HG02610 (cell line): ENCODE measurements around the gene KRTAP10-5.
"Not testable (repeated sequence)": the region's sequence is repeated elsewhere in the genome, so short reads cannot be mapped to it uniquely, and the experiment has no call there.

Experiments
- ATAC-seq: cut with Tn5 transposase; IDR thresholded peaks from one replicate; pipeline ENCODE4 v1.9.1; 2021; ENCODE audit warnings: mild to moderate bottlenecking, moderate library complexity; ENCODE audit not compliant: unreplicated experiment

Gene KRTAP10-5

DNA sequence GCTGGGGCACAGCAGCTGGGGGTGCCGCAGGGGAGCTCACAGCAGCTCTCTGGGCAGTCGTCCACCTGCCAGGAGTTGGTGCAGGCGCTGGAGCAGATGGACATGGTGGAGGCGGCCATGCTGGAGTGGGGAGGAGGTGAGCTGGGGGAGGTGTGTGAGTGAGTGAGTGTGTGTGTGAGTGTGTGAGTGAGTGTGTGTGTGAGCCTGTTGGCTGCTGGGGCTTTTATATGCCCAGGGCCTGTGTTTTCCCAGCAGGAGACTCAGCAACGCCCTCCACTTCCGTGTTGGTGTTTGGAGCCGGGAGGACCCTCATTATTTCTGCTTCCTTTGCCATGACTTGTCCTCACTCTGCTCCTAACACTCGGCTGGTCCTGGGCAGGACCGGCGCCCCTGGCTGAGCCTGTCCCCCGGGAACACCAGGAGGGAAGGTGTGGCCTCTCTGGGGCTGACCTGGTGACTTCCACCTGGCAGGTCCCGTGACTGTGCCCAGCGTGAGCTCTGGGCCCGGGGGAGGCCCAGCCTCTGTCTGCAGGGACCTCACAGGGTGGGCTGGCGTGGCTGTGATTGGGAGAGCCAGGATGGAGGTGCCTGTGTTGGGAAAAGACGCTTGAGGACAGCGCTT lies 29.0 kb downstream of the KRTAP10-5 start, which contains the start of gene KRTAP10-2:
Gene KRTAP10-2 (minus strand): TSS at position 166 of the 622 bp plus-strand sequence. CDS start 47 bp downstream, at position 119.
- ATAC-seq = no peak

- ATAC-seq = no peak
These were observed 29.6 kb downstream of the KRTAP10-5 start for GRCh38 chr21:44550807-44551206.

- ATAC-seq = not testable (repeated sequence)
These were observed 30.1 kb downstream of the KRTAP10-5 start for GRCh38 chr21:44550285-44550684.

DNA sequence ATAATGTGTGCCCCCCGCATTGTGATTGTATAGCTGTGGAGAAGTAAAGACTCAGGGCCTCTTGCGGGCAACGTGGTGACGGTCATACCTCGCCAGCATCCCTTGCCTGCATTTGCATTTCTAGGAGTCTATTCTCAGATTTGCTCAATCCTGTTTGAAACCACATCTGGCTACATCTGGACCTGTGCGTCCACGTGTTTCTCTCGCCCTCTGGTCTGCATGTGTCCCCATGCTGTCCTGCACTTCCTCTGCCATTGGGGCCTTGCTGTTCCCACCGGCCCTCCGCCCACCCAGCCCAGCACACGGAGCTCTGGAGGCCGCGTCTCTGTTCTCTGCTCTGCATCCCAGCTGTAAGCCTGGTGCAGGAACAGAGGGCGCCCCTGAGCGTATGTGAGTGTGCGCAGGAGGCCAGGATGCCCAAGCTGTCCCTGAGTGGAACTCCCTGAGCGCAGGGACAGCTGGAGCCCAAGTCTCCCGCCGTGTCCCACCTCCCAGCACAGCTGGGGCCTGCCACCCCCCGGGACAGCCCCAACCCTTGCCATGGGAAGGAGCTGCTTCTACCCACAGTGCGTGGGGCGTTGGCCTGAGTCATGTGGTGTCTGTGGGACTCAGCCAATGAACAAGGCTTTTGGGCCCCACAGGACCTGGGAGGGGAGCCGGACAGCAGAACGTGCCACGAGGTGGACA lies 30.7 kb downstream of the KRTAP10-5 start:
- ATAC-seq = no peak

DNA sequence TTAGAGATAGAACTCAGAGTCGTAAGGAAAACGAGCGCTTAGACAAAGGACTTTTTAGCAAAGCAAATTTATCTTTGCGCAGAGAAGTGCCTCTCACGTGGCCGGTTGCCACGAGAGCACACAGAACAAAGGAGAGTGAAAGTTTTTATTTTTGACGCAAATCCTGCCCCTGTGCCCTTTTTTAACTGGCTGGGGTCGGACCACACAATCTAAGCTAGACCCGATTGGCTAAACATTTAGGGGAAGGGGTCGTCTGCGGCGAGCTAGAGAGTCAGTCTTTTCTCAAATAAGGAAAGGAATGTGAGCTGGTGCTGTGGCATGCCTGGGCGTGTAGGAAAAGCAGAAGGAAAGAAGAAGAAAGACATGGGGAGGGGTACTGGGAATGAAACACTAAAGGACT lies 31.5 kb downstream of the KRTAP10-5 start:
- no peak for ATAC-seq

DNA sequence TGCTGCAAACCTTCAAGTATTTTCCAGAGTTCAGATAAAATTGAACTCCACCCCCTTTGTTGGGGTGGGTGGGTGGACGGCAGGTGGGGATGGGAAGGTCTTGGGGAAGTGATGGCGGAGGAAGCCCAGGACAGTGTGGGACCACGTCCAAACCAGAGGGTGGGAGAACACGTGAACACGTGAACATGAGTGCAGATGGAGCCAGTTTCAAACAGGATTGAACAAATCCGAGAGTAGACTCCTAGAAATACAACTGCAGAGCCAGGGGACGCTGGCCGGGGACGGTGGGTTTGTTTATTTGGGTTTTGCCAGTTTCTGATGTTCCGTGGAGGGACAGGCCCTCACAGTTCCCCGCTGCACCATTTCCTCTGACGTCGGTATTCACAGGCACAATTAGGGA lies 32.0 kb downstream of the KRTAP10-5 start:
- ATAC-seq = no peak

DNA sequence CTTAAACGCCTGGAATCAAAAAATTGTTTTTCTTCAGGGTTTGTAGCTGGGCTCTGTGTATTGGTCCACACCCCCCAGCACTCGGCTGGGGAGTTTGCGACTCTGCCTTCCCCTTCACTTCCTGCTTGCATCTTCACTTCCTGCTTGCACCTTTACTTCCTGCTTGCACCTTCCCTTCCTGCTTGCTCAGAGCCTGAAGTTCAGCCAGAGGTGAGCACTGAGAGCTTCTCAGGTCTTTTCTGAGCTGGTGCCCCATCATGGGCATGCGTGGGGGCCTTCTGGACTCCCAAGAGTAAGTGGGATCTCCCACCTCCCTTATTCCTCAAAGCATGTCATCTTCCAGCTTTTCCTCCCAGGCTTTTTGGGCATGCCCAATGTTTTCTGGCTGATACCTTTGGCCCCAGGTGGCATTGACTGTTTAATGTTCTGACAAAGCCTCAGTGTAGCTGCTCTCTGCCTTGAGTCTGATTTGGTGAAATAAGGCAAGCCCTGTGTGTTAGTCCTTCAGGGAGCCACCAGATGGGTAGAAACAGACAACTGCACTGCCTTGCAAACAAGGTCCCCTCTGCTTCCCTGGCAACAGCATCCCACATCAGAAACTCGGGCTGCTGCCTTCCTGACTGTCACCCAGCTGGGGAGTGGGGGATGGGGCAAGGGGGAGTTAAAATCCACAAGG lies 32.6 kb downstream of the KRTAP10-5 start:
- ATAC-seq = no peak

GRCh38 chr21:44544566-44544965 lies 35.8 kb downstream of the KRTAP10-5 start:
- no peak for ATAC-seq

- ATAC-seq = no peak
These were observed 37.7 kb downstream of the KRTAP10-5 start for GRCh38 chr21:44542716-44543115.

DNA sequence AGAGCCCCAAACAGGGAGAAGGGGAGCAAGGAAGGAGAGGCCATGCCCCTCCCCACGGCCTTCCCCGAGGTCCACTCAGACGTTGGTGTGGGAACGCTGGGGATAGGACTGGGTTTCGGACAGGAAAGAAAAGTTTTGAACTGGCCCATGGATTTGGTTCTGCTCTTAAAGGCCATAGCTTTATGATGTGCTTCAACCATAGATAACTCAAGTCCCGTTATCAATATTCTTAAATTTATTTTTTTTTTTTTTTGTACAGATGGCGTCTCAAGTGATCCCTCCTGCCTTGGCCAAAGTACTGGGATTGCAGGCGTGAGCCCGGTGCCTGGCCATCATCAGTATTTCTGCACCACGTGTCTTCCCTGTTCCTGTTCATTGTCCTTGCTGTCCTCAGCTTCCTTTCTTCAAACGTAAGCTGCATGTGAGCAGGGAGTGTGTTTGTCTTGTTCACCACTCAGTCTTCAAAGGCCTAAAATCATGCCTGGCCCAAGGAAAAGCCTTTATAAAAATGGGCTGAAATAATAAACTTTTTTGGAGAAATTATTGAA lies 39.6 kb downstream of the KRTAP10-5 start:
- ATAC-seq = no peak

GRCh38 chr21:44539991-44540666 lies 40.3 kb downstream of the KRTAP10-5 start, which contains the start of gene KRTAP10-1:
TSS of gene KRTAP10-1 (minus strand) at chr21:44540195. CDS start at chr21:44540150, 45 bp downstream.
- no peak for ATAC-seq

DNA sequence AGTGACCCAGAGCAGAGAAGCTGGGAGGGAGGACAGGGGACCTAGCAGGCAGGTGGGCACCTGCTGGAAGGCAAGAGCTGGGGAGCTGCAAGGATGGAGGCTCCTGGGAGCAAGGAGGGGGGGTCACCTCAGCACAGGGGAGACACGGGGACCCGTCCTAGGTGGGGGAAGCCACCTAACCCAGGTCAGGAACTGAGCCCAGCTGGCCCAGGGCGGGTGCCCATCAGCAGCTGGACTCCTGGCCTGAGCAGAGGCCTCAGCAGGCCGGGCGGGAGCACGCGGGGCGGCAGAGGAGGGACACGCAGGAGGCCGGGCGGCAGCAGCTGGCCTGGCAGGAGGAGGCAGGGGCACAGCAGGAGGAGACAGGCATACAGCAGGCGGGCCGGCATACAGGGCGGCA lies 41.4 kb downstream of the KRTAP10-5 start:
- no peak for ATAC-seq

DNA sequence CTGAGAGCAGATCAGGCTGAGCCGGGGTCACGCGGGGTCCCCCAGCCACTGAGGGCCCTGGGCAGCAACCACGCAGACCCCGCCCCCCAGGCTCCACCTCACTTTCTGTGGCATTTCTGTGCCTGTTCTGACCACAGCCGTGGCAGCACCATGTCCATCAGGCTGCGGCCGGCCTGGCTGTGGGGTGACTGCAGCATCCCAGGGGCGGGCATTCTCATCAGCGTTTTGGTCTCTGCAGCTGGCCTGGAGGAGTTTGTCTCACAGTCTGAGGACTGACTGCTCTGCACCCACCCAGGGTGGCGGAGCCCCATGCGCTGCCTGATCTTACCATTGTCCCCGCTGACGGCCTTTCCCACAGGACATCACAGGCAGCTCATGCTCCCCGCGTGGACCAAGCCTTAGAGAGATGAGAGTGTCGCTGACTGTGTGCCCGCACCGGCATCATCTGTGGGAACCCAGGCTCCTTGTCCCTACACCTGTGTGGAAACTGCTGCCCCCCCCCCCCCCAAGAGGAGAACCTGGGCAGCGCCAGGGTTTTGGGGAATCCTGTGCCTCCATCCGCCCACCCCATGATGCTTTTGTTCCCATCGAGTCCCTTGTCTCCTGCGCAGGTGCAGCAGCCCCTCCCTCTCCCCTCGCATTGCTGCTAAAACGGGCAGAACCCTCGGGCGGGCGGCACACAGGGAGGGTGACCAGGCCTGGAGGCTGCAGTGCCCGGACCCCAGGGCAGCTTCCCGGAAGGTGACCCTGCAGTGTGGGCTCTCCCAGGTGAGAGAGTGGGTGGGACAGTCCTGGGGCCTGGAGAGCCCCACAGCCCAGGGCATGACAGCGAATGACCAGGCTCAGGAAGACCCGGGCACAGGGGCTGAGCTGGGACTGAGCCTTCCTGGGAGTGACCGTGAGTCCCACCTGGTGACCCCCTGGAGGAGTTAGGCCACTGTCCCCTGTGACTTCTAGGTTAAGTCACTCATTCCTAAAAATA lies 42.2 kb downstream of the KRTAP10-5 start:
- no peak for ATAC-seq

- no peak for ATAC-seq
These were observed 44.4 kb downstream of the KRTAP10-5 start for GRCh38 chr21:44535963-44536362.

DNA sequence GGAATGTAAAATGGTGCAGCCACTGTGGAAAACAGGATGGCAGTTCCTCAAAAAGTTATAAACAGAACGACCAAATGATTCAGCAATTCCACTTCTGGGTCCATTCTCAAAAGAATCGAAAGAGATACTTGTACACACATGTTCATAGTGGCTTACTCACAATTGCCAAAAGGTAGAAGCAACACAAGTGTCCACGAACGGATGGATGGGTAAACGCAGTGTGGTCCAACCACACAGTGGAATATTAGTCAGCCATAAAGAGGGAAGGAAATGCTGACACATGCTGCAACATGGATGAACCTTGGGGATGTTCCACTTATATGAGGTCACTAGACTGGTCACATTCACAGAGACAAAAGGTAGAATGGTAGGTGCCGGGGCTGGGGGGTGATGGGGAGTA lies 45.7 kb downstream of the KRTAP10-5 start:
- ATAC-seq = no peak

- no peak for ATAC-seq
These were observed 46.3 kb downstream of the KRTAP10-5 start for GRCh38 chr21:44533891-44534627.

GRCh38 chr21:44533121-44533890 lies 47.1 kb downstream of the KRTAP10-5 start:
- no peak for ATAC-seq

GRCh38 chr21:44532712-44533111 lies 47.7 kb downstream of the KRTAP10-5 start:
- ATAC-seq = no peak
